NT2/D1 (cell line): ENCODE results near the gene HOXA1.

Experiments used
- DNase-seq: peaks from one replicate; pipeline ENCODE4 v3.0.0-alpha.2; 2011; ENCODE audit warnings: low read depth, low spot score
- H3K27me3 ChIP-seq: 2 replicates; pipeline ENCODE4 v1.6.0; 2011; ENCODE audit warnings: mild to moderate bottlenecking; ENCODE audit not compliant: insufficient read length, insufficient read depth
- H3K36me3 ChIP-seq: 2 replicates; pipeline ENCODE4 v1.6.1; 2011; ENCODE audit warnings: mild to moderate bottlenecking, low read length, mixed read lengths; ENCODE audit not compliant: insufficient read depth, insufficient read length
- H3K4me1 ChIP-seq: 2 replicates; pipeline ENCODE4 v1.5.1; 2011; ENCODE audit not compliant: insufficient read depth, insufficient read length
- H3K4me3 ChIP-seq: 2 replicates; pipeline ENCODE4 v1.5.1; 2011; ENCODE audit warnings: low read depth; ENCODE audit not compliant: insufficient read length
- H3K9ac ChIP-seq: 2 replicates; pipeline ENCODE4 v1.6.0; 2011; ENCODE audit warnings: low read depth; ENCODE audit not compliant: insufficient read length
- H3K9me3 ChIP-seq: 2 replicates; pipeline ENCODE4 v1.5.1; 2011; ENCODE audit warnings: mild to moderate bottlenecking, low read length; ENCODE audit not compliant: insufficient read depth
- SUZ12 ChIP-seq: IDR thresholded peaks from 2 replicates; pipeline ENCODE4 v1.6.1; 2011; ENCODE audit not compliant: insufficient read length, insufficient read depth; ENCODE audit errors: extremely low read depth
- YY1 ChIP-seq: IDR thresholded peaks from 2 replicates; pipeline ENCODE4 v1.6.1; 2011; ENCODE audit not compliant: insufficient read length, insufficient read depth
- ZNF274 ChIP-seq: IDR thresholded peaks from 2 replicates; pipeline ENCODE4 v1.6.1; 2011; ENCODE audit warnings: mild to moderate bottlenecking, low read depth, low read length

Gene HOXA1

DNA sequence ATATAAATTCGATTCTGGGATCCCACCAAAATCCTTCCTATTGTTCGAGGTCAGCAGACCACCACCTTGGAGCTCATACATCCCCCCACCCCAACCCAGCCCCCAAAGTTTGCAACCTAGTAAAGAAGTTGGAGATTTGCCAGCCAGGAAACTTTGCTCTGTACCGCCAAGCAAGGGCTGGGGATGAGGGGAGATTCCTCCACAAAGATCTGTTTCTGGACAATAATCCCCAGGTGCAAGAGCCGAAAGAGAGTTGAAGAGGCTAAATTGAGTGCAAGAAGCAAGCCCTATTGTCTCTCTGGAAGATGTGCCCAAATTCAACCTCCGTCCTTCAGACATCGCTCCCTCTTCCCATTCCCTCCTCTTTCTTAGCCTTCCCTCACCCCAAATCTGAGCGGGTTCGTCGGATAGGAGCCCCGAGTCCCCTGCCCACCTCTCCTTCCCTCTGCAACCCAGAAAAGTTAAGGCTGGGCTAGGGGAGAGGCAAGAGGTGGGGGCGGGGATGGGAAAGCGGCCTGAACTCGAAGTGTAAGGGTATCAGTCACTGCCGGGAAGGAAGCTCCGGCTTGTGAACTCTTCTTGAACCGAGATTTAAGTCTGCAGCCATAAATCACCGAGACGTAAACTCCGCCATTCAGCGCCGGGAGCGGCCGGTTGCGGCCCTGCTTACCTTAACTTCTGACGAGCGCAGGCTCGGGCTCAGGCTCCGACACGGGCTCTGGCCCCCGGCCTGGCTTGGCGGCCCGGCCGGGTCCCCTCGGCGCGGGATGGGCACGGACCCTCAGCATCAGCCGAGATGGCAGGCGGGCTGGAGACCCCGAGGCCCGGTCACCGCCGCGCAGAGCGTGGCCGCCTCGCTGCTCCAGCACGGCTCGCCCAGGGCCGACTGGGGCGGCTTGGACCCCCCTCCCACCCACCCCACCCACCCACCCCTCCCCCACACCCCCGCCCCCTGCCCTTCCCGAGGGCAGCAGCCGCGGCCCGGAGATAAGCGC, 17.5 kb upstream of the HOXA1 start:
- no peak for DNase-seq
- no peak overlapping the region for H3K9ac ChIP-seq
- peaks cover 7% of the 10 kb centered on the region for H3K4me1 ChIP-seq
- H3K4me3 ChIP-seq = peak overlapping the region; percentile 11
- TF ChIP-seq SUZ12 = no peak
- no peak for TF ChIP-seq YY1
- TF ChIP-seq ZNF274 = no peak
- H3K36me3 ChIP-seq = no peaks in the 10 kb centered on the region
- H3K27me3 ChIP-seq = peaks cover 97% of the 10 kb centered on the region
- no peaks in the 10 kb centered on the region for H3K9me3 ChIP-seq

DNA sequence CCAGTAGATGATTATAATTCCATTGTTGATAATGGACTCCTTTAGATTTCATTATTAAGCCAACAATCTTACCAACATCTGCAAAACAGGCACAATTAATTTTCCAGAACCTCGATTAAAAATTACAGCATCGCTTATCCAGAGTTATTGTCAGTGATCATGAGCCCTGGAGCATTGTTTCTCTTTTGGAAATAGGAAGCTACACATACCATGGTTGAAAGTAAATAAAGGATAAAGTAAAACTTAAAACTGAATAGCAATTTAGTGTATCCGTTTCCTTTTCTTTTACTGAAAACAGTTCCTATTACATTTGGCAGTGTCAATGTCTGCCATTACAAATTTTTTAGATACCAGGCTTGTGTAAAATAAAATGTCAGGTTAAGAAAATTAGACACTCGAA, 16.6 kb upstream of the HOXA1 start:
- Histone ChIP-seq H3K4me3 (no peak overlapping the region), H3K4me1 (peaks cover 11% of the 10 kb centered on the region), H3K36me3 (no peaks in the 10 kb centered on the region), H3K9ac (no peak overlapping the region), H3K27me3 (peaks cover 97% of the 10 kb centered on the region), H3K9me3 (no peaks in the 10 kb centered on the region)
- no peak for DNase-seq
- no peak for TF ChIP-seq SUZ12
- TF ChIP-seq YY1 = no peak
- TF ChIP-seq ZNF274 = no peak

DNA sequence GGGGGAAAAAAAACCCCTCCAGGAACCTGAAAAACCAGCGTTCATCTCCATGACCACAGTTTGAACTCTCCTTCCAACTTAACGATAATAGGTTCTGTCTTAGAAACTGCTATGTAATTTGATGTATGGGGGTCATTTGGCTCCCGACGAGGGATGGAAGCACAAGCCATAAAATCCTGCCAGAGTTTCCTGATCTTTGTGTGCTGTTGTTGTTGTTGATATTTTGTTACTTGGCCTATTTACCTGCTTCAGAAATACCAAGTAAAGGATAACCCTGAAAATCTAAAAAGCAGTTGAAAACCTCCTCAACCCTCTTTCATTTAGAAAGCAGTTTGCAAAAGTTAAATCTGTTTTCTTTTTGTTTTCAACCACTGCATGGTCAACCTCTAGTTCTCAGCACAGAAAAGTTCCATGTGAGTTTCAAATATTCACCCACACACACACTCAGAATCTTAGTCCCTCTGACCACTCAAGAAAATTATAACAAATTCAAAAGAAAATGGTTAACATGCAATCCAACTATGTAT, 16.0 kb upstream of the HOXA1 start:
- no peaks in the 10 kb centered on the region for H3K9me3 ChIP-seq
- H3K36me3 ChIP-seq = no peaks in the 10 kb centered on the region
- H3K9ac ChIP-seq = no peak overlapping the region
- peaks cover 97% of the 10 kb centered on the region for H3K27me3 ChIP-seq
- H3K4me3 ChIP-seq = no peak overlapping the region
- no peak for DNase-seq
- TF ChIP-seq YY1 (no peak), SUZ12 (no peak), ZNF274 (no peak)
- H3K4me1 ChIP-seq = peaks cover 11% of the 10 kb centered on the region

DNA sequence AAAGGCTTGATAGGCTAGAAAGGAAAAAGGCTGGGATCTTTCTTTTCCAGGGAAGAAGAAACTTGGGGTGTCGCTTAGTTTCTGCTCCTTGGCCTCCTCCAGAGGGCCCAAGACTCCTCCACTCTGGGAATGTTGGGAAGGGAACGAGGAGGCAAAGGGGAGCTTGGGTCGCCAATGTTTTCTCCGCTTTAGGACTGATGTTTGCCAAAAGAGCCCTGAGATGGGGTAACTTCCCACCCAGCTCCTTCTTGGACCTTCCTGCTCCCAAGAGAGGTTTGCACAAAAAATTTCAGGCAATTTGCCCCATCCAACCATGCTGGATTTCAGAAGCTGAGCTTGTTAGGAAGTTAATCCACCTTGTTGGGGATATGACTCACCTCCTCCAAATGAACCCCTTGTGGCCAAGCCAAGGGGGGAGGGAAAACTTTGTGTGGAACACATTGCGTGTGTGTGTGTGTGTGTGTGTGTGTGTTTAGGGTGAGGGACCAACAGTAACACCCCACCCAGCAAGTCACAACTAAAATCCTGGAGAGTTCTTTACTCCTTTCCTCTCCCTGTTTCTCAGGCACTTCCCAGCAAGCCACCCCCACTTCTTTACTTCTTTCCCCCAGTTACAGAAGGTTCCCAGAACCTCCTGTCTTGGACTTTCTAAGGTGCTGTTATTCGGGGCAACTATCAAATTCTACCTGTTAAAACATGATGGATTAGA, 15.4 kb upstream of the HOXA1 start:
- TF ChIP-seq ZNF274 (no peak), SUZ12 (no peak), YY1 (no peak)
- H3K36me3 ChIP-seq = no peaks in the 10 kb centered on the region
- peaks cover 13% of the 10 kb centered on the region for H3K4me1 ChIP-seq
- H3K9me3 ChIP-seq = no peaks in the 10 kb centered on the region
- H3K4me3 ChIP-seq = no peak overlapping the region
- no peak for DNase-seq
- peaks cover 97% of the 10 kb centered on the region for H3K27me3 ChIP-seq
- no peak overlapping the region for H3K9ac ChIP-seq

DNA sequence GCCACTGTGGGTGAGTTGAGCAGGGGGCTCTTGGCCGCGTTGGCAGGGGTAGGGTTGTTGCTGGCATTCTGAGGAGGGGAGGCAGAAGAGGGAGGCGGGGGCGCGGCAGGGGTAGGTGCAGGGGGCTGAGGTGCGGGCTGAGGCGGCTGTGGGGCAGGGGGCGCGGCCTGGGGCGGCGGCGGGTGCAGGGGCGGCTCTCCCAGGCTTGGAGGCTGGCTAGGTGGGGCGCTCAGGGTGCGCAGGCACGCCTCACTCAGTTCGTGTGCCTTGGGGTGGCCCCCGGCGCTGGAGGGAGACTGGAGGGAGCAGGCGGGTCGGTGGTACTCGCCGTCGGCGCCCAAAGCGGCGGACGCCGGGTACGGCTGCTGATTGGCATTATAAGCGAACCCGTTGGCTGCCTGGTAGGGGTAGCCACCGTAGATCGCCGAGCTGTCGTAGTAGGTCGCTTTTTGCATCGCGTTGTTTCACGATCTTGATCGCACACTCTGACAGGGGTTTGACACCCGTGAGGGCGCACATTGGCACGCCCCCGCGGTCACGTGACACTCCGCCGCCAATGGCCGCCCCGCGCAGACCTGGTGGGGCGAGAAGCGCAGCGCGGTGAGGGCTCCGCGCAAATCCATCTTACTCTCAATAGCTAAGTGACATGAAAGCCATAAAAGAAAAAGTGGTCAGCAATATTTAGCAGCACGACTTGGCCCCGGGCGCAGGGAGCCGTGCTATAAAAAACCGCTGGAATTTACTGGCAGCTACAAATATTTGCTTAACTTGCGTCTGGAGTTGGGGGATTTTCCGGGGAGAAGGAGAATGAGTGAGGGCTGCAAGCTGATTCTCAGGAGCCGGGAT, 14.6 kb upstream of the HOXA1 start:
- no peak for DNase-seq
- H3K36me3 ChIP-seq = no peaks in the 10 kb centered on the region
- no peak overlapping the region for H3K9ac ChIP-seq
- peak; percentile 67 for TF ChIP-seq SUZ12
- TF ChIP-seq YY1 = no peak
- H3K4me1 ChIP-seq = peaks cover 11% of the 10 kb centered on the region
- peak overlapping the region; percentile 33 for H3K4me3 ChIP-seq
- peaks cover 97% of the 10 kb centered on the region for H3K27me3 ChIP-seq
- no peaks in the 10 kb centered on the region for H3K9me3 ChIP-seq

DNA sequence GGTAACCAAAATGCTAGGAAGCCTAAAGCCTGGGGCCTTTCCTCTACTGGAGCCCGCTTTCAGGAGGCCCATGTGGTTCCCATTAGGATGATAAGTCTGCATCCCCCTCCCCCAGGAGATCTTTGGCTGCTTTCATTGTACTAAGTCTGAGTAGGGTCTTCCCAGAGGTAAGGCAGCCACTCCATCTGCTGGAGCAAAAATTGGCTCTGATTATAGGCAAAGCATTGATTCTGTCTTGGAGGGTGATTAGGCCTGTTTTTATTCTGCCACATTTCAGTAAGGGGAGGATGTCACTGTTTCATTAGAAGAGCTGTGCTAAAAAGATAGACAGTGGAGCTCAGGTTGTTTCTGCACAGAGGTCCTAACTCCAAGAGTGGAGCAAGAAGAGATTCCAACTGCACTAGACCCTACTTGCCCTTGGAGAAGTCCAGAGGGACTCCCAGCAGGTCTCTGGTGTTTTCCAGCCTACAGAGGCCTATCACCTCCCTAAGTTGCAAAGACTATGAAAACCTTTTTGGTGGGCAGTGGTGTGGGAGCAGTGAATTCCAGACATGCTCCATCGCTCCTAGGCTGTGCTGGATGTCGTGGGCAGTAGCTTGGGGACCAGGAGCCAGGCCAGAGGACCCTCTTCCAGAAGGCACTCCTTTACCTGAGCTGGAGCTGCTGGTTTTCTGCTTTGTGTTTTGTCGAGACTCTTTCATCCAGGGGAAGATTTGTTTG, 13.8 kb upstream of the HOXA1 start:
- Histone ChIP-seq H3K27me3 (peaks cover 97% of the 10 kb centered on the region), H3K4me1 (peaks cover 11% of the 10 kb centered on the region), H3K9me3 (no peaks in the 10 kb centered on the region), H3K4me3 (no peak overlapping the region), H3K36me3 (no peaks in the 10 kb centered on the region), H3K9ac (no peak overlapping the region)
- DNase-seq = no peak
- TF ChIP-seq ZNF274 = no peak
- peak; percentile 61 for TF ChIP-seq SUZ12
